ENCODE measurements around the gene TREML4.

TREML4 gene

GRCh38 chr6:41255638-41256246, 27.6 kb downstream of the TREML4 start:
- no peak for DNase-seq

- DNase-seq: no peak
These were observed 28.2 kb downstream of the TREML4 start for GRCh38 chr6:41256383-41256782.

GRCh38 chr6:41257369-41258195, 29.4 kb downstream of the TREML4 start:
- DNase-seq: no peak

GRCh38 chr6:41258196-41258493, 30.0 kb downstream of the TREML4 start:
- DNase-seq: no peak

- no peak for DNase-seq
These were observed 34.3 kb downstream of the TREML4 start for GRCh38 chr6:41262401-41262800.

GRCh38 chr6:41263267-41263666, 35.1 kb downstream of the TREML4 start:
- DNase-seq: no peak

- no peak for DNase-seq
These were observed 38.4 kb downstream of the TREML4 start for GRCh38 chr6:41266541-41266940.

- DNase-seq: no peak
These were observed 40.3 kb downstream of the TREML4 start for GRCh38 chr6:41268478-41268877.

- DNase-seq: no peak
These were observed 41.0 kb downstream of the TREML4 start for GRCh38 chr6:41269166-41269565.

GRCh38 chr6:41269716-41270115, 41.6 kb downstream of the TREML4 start:
- no peak for DNase-seq

- no peak for DNase-seq
These were observed 43.8 kb downstream of the TREML4 start for GRCh38 chr6:41271901-41272395.

GRCh38 chr6:41272591-41273240, 44.6 kb downstream of the TREML4 start:
- no peak for DNase-seq

GRCh38 chr6:41273714-41274113, 45.6 kb downstream of the TREML4 start:
- no peak for DNase-seq

- DNase-seq: no peak
These were observed 46.1 kb downstream of the TREML4 start for GRCh38 chr6:41274256-41274655.

- DNase-seq: no peak
These were observed 47.3 kb downstream of the TREML4 start for GRCh38 chr6:41275489-41275888.

GRCh38 chr6:41277605-41278004, 49.5 kb downstream of the TREML4 start:
- no peak for DNase-seq

- DNase-seq: peak; percentile 48
These were observed 50.7 kb downstream of the TREML4 start for GRCh38 chr6:41278699-41279405.

- no peak for DNase-seq
These were observed 52.4 kb downstream of the TREML4 start for GRCh38 chr6:41280381-41281057.

- DNase-seq: no peak
These were observed 55.5 kb downstream of the TREML4 start for GRCh38 chr6:41283600-41283999.

GRCh38 chr6:41284726-41285125, 56.6 kb downstream of the TREML4 start:
- no peak for DNase-seq

- no peak for DNase-seq
These were observed 58.6 kb downstream of the TREML4 start, which contains the start of gene TREM1 for GRCh38 chr6:41286544-41287346. TREM1 (minus strand) TSS chr6:41286682; CDS start chr6:41286655, 27 bp downstream.
